ENCODE measurements around the gene PDE6G.

The PDE6G gene

GRCh38 chr17:81700353-81701287 is 44.3 kb upstream of the PDE6G start:
- no peak for TF ChIP-seq CTCF (IDR thresholded peaks at IDR 0.05; ENCODE audit: extremely low read depth, insufficient read depth, missing control alignments)
- in situ Hi-C loops (cut with MboI; ENCODE audit: low pct_unique_long_range_greater_than_20kb, low sequenced_read_pairs, unreplicated experiment): no loop called here

DNA sequence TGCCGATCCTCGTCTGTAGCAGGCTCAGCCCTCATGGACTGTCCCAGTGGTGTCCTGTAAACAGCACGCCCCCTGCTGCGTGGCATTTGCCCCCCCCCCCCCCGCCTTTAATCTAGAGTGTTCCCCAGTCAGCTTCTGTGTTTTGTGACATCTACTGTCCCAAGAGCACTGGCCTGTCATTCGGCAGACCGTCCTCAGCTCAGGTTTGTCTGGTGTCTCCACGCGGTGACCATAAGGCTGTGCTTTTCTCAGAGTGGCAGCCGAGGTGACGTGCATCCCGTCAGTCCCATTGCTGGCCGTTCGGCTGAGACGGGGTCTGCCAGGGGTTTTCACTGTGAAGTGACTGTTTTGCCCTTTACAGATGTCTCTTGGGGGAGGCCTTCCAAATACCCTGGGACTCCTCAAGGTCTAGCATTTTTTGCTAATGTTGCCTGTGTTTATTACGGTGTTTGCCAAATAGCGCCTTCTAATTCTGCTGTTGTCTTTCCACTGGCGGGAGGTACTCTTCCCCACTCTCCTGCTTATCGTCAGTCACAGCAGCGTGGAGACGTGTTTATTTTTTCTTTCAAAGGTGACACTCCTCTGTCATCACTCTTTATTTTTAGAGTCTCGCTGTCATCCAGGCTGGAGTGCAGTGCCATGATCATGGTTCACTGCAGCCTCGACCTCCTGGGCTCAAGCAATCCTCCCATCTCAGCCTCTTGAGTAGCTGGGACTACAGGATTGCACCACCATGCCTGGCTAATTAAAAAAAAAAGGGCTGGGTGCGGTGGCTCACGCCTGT is 41.1 kb upstream of the PDE6G start:
- in situ Hi-C loops (cut with MboI; ENCODE audit: low pct_unique_long_range_greater_than_20kb, low sequenced_read_pairs, unreplicated experiment): no loop called here
- no peak for DNase-seq (ENCODE audit: low spot score)
- TF ChIP-seq CTCF (IDR thresholded peaks at IDR 0.05; ENCODE audit: extremely low read depth, insufficient read depth, missing control alignments): no peak

More at GRCh38 chr17:81700353-81701287, 44.3 kb upstream of the PDE6G start:
- no peak for DNase-seq (ENCODE audit: low spot score)

DNA sequence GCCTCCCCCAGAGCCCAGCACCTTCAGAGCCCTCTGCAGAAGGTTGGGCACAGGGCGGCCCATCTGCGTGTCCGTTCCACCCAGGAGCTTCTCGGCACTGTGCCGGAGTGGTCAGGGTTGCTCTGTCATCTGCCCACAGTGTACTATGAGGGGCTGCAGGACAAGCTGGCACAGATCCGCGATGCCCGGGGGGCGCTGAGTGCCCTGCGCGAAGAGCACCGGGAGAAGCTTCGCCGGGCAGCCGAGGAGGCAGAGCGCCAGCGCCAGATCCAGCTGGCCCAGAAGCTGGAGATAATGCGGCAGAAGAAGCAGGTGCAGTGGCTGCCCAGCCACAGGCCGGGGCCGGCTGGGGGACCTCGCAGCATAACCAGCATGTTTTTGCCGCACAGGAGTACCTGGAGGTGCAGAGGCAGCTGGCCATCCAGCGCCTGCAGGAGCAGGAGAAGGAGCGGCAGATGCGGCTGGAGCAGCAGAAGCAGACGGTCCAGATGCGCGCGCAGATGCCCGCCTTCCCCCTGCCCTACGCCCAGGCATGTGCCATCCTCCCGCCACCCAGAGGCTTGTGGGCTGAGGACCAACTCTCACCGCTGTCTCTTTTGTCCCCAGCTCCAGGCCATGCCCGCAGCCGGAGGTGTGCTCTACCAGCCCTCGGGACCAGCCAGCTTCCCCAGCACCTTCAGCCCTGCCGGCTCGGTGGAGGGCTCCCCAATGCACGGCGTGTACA is 40.0 kb upstream of the PDE6G start:
- no peak for TF ChIP-seq CTCF (IDR thresholded peaks at IDR 0.05; ENCODE audit: extremely low read depth, insufficient read depth, missing control alignments)
- no peak for DNase-seq (ENCODE audit: low spot score)
- in situ Hi-C loops (cut with MboI; ENCODE audit: low pct_unique_long_range_greater_than_20kb, low sequenced_read_pairs, unreplicated experiment): no loop called here

GRCh38 chr17:81695801-81696200 is 39.5 kb upstream of the PDE6G start:
- no peak for TF ChIP-seq CTCF (IDR thresholded peaks at IDR 0.05; ENCODE audit: extremely low read depth, insufficient read depth, missing control alignments)
- no peak for DNase-seq (ENCODE audit: low spot score)
- in situ Hi-C loops (cut with MboI; ENCODE audit: low pct_unique_long_range_greater_than_20kb, low sequenced_read_pairs, unreplicated experiment): no loop called here

DNA sequence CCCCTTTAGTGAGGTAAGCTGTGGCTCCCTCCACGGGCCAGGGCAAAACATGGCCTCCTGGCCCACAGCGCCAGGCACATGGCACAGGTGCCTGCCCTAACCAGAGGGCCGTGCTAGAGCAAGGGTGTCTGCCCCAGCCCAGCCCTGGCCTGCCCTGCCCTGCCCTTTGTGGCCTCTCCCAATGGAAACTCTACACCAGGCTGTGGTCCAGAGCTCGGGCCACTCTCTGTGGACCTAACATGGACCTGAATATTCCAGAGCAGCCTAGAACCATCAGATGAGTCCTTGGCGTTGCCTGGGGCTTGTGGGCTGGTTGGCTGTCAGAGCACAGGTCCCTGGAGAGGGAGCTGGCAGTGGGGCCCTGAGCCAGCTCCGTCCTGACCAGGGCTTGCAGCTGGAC is 38.9 kb upstream of the PDE6G start:
- no peak for TF ChIP-seq CTCF (IDR thresholded peaks at IDR 0.05; ENCODE audit: extremely low read depth, insufficient read depth, missing control alignments)
- no peak for DNase-seq (ENCODE audit: low spot score)
- in situ Hi-C loops (cut with MboI; ENCODE audit: low pct_unique_long_range_greater_than_20kb, low sequenced_read_pairs, unreplicated experiment): no loop called here

- in situ Hi-C loops (cut with MboI; ENCODE audit: low pct_unique_long_range_greater_than_20kb, low sequenced_read_pairs, unreplicated experiment): no loop called here
- no peak for TF ChIP-seq CTCF (IDR thresholded peaks at IDR 0.05; ENCODE audit: extremely low read depth, insufficient read depth, missing control alignments)
- no peak for DNase-seq (ENCODE audit: low spot score)
Measured at GRCh38 chr17:81694810-81695209, 38.5 kb upstream of the PDE6G start.

All from GM13977 (cell line).